SK-N-SH treated with all-trans-retinoic acid at 6 μM for 48 hours (cell line): ENCODE results near the gene SHC1.
A peak's percentile ranks its signal among the peaks of the same experiment; 100 is the strongest.

Source experiments
- ATAC-seq: fragments of 200-7000 bp; cut with Tn5 transposase; 3 replicates; pipeline ENCODE4 v1.9.1; 2020; ENCODE audit warnings: mild to moderate bottlenecking, moderate library complexity
- ARNTL ChIP-seq: fragments of 450-650 bp; formaldehyde crosslinking; IDR thresholded peaks from 2 replicates; pipeline ENCODE4 v1.5.0; 2020; ENCODE audit warnings: low read depth, mild to moderate bottlenecking, moderate library complexity, borderline replicate concordance
- BACH2 ChIP-seq: fragments of 250-450 bp; sonication (Bioruptor Pico); IDR thresholded peaks from 2 replicates; pipeline ENCODE4 v1.9.0; 2021; ENCODE audit warnings: mild to moderate bottlenecking, borderline replicate concordance
- CSDC2 ChIP-seq: fragments of 250-450 bp; sonication (Bioruptor Pico); IDR thresholded peaks from 2 replicates; pipeline ENCODE4 v1.5.0; 2020; ENCODE audit warnings: mild to moderate bottlenecking, moderate library complexity
- ESRRG ChIP-seq: fragments of 250-450 bp; sonication (Bioruptor Pico); IDR thresholded peaks from 2 replicates; pipeline ENCODE4 v1.6.1; 2021; ENCODE audit warnings: mild to moderate bottlenecking
- GLIS3 ChIP-seq: fragments of 250-450 bp; sonication (Bioruptor Pico); IDR thresholded peaks from 2 replicates; pipeline ENCODE4 v1.5.0; 2020; ENCODE audit warnings: mild to moderate bottlenecking, moderate library complexity
- ISL1 ChIP-seq: fragments of 250-450 bp; sonication (Bioruptor Pico); IDR thresholded peaks from 2 replicates; pipeline ENCODE4 v2.1.2; 2022; ENCODE audit warnings: mild to moderate bottlenecking, moderate library complexity
- OSR1 ChIP-seq: fragments of 250-450 bp; sonication (Bioruptor Pico); IDR thresholded peaks from 2 replicates; pipeline ENCODE4 v1.8.0; 2022; ENCODE audit warnings: moderate library complexity, mild to moderate bottlenecking, inconsistent platforms
- PPARA ChIP-seq: fragments of 250-450 bp; sonication (Bioruptor Pico); IDR thresholded peaks from 2 replicates; pipeline ENCODE4 v1.5.0; 2020; ENCODE audit warnings: mild to moderate bottlenecking, borderline replicate concordance
- RARB ChIP-seq: fragments of 250-450 bp; sonication (Bioruptor Pico); IDR thresholded peaks from 2 replicates; pipeline ENCODE4 v1.8.0; 2021; ENCODE audit warnings: mild to moderate bottlenecking, moderate library complexity
- SNAI2 ChIP-seq: fragments of 250-450 bp; sonication (Bioruptor Pico); IDR thresholded peaks from 2 replicates; pipeline ENCODE4 v1.5.0; 2020; ENCODE audit warnings: mild to moderate bottlenecking, moderate library complexity
- TCF4 ChIP-seq: fragments of 250-450 bp; sonication (Bioruptor Pico); IDR thresholded peaks from 2 replicates; pipeline ENCODE4 v1.8.0; 2021; ENCODE audit warnings: mild to moderate bottlenecking, moderate library complexity, borderline replicate concordance
- TOX ChIP-seq: fragments of 250-450 bp; sonication (Bioruptor Pico); IDR thresholded peaks from 2 replicates; pipeline ENCODE4 v1.8.0; 2021; ENCODE audit warnings: mild to moderate bottlenecking, moderate library complexity, borderline replicate concordance
- ZC3H10 ChIP-seq: fragments of 250-450 bp; sonication (Bioruptor Pico); IDR thresholded peaks from 2 replicates; pipeline ENCODE4 v1.5.1; 2021; ENCODE audit warnings: mild to moderate bottlenecking, moderate library complexity
- ZFP30 ChIP-seq: fragments of 450-650 bp; formaldehyde crosslinking; IDR thresholded peaks from 2 replicates; pipeline ENCODE4 v1.5.0; 2022; ENCODE audit warnings: mild to moderate bottlenecking, moderate library complexity
- ZNF565 ChIP-seq: fragments of 450-650 bp; formaldehyde crosslinking; conservative IDR thresholded peaks from 2 replicates; pipeline ENCODE4 v1.5.0; 2020; ENCODE audit warnings: low read depth, mild to moderate bottlenecking, moderate library complexity
- ZNF70 ChIP-seq: fragments of 450-650 bp; formaldehyde crosslinking; IDR thresholded peaks from 2 replicates; pipeline ENCODE4 v1.5.0; 2020; ENCODE audit warnings: mild to moderate bottlenecking, moderate library complexity
- ZNF8 ChIP-seq: fragments of 450-650 bp; formaldehyde crosslinking; IDR thresholded peaks from 2 replicates; pipeline ENCODE4 v1.5.0; 2020; ENCODE audit warnings: mild to moderate bottlenecking, moderate library complexity
- TF ChIP-seq, protein P1 (sequence below): fragments of 250-450 bp; sonication (Bioruptor Pico); IDR thresholded peaks from 2 replicates; pipeline ENCODE4 v1.5.1; 2020; ENCODE audit warnings: low read depth, mild to moderate bottlenecking, moderate library complexity
- TF ChIP-seq, protein P2 (sequence below): fragments of 250-450 bp; sonication (Bioruptor Pico); IDR thresholded peaks from 2 replicates; pipeline ENCODE4 v1.8.0; 2020; ENCODE audit warnings: mild to moderate bottlenecking, moderate library complexity, borderline replicate concordance
- TF ChIP-seq, protein P3 (sequence below): fragments of 250-450 bp; sonication (Bioruptor Pico); IDR thresholded peaks from 2 replicates; pipeline ENCODE4 v1.5.1; 2021; ENCODE audit warnings: mild to moderate bottlenecking, moderate library complexity

Gene SHC1

DNA sequence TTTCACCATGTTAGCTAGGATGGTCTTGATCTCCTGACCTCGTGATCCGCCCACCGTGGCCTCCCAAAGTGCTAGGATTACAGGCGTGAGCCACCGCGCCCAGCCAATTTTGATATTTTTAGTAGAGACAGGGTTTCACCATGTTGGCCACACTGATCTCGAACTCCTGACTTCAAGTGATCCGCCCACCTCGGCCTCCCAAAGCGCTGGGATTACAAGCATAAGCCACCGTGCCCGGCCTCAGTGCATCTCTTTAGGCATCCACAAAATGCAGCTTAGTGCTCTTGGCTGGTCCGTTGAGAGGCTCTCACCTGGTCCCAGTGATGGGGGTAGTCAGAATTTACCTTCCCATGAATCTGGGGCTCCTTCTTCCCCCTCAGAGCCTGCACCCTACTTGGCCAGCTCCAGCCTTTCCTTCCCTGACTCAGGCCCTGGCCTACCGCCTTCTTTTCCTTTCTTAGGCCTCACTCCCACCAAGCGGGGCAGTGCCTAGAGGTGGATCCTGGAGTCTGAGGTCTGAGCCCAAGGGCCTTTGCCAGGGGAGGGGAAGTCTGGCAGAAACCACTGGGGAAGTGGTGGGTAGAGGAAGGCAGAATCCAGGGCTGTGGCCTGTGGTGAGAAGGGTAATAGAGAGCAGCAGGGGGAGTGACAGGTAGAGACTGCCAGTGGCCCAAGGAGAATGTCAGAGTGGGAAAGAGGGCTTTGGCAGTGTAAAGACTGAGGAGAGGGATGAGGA is 26.6 kb upstream of the SHC1 start:
- TF ChIP-seq ZFP30 (CRISPR knock-in tag) (no peak), ZNF70 (no peak), ZNF565 (CRISPR knock-in tag) (no peak), ARNTL (CRISPR knock-in tag) (no peak), BACH2 (CRISPR knock-in tag) (no peak), OSR1 (CRISPR knock-in tag) (no peak), GLIS3 (CRISPR knock-in tag) (no peak), ISL1 (no peak), RARB (no peak), ESRRG (CRISPR knock-in tag) (no peak), CSDC2 (CRISPR knock-in tag) (no peak), PPARA (no peak), ZC3H10 (CRISPR knock-in tag) (no peak), TCF4 (no peak)
- TF ChIP-seq, protein P1, sequence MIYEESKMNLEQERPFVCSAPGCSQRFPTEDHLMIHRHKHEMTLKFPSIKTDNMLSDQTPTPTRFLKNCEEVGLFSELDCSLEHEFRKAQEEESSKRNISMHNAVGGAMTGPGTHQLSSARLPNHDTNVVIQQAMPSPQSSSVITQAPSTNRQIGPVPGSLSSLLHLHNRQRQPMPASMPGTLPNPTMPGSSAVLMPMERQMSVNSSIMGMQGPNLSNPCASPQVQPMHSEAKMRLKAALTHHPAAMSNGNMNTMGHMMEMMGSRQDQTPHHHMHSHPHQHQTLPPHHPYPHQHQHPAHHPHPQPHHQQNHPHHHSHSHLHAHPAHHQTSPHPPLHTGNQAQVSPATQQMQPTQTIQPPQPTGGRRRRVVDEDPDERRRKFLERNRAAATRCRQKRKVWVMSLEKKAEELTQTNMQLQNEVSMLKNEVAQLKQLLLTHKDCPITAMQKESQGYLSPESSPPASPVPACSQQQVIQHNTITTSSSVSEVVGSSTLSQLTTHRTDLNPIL (CRISPR knock-in tag) = no peak
- TF ChIP-seq, protein P2, sequence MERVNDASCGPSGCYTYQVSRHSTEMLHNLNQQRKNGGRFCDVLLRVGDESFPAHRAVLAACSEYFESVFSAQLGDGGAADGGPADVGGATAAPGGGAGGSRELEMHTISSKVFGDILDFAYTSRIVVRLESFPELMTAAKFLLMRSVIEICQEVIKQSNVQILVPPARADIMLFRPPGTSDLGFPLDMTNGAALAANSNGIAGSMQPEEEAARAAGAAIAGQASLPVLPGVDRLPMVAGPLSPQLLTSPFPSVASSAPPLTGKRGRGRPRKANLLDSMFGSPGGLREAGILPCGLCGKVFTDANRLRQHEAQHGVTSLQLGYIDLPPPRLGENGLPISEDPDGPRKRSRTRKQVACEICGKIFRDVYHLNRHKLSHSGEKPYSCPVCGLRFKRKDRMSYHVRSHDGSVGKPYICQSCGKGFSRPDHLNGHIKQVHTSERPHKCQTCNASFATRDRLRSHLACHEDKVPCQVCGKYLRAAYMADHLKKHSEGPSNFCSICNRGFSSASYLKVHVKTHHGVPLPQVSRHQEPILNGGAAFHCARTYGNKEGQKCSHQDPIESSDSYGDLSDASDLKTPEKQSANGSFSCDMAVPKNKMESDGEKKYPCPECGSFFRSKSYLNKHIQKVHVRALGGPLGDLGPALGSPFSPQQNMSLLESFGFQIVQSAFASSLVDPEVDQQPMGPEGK (CRISPR knock-in tag) = no peak
- TF ChIP-seq, protein P3, sequence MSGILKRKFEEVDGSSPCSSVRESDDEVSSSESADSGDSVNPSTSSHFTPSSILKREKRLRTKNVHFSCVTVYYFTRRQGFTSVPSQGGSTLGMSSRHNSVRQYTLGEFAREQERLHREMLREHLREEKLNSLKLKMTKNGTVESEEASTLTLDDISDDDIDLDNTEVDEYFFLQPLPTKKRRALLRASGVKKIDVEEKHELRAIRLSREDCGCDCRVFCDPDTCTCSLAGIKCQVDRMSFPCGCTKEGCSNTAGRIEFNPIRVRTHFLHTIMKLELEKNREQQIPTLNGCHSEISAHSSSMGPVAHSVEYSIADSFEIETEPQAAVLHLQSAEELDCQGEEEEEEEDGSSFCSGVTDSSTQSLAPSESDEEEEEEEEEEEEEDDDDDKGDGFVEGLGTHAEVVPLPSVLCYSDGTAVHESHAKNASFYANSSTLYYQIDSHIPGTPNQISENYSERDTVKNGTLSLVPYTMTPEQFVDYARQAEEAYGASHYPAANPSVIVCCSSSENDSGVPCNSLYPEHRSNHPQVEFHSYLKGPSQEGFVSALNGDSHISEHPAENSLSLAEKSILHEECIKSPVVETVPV = no peak
- ATAC-seq = no peak

DNA sequence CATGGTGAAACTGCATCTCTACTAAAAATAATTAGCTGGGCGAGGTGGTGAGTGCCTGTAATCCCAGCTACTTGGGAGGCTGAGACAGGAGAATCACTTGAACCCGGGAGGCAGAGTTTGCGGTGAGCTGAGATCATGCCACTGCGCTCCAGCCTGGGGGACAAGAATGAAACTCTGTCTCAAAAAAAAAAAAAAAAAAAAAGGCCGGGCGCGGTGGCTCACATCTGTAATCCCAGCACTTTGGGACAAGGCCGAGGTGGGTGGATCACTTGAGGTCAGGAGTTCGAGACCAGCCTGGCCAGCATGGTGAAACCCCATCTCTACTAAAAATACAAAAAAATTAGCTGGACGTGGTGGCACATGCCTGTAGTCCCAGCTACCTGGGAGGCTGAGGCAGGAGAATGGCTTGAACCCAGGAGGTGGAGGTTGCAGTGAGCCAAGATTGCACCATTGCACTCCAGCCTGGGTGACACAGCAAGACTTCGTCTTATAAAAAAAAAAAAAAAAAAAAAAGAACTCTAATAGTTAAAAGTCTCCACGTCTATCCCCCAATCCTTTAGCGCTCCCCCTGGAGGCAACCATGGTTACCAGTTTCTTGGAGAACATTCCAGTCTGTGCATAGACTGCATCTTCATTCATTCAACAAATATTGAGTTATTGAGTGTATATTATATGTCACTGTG is 24.9 kb upstream of the SHC1 start:
- ATAC-seq = peak; percentile 40
- TF ChIP-seq TOX (CRISPR knock-in tag) = peak; percentile 5; the same call in 1 of the 2 replicates

DNA sequence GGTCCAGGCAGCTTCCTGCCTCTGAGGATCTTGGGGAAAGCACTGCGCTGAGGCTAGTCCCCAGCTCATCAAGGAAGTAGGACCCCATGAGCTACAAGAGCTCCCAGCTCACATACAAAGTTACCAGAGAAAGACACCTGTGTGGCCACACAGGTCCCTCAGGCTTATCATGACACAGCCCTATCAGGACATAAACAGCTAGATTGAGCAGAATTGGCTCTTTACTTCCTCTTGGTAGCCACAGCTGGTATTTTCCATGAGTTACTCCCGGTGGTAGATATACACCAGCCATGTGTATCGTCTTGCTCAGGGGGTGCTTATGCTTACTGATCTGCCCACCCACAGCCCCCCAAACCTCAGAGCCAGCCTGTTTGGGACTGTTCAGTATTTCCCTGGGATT is 24.0 kb upstream of the SHC1 start:
- no peak for ATAC-seq
- TF ChIP-seq ZC3H10 (CRISPR knock-in tag) = no peak
- no peak for TF ChIP-seq ZNF8
- TF ChIP-seq PPARA = no peak
- no peak for TF ChIP-seq ARNTL (CRISPR knock-in tag)

DNA sequence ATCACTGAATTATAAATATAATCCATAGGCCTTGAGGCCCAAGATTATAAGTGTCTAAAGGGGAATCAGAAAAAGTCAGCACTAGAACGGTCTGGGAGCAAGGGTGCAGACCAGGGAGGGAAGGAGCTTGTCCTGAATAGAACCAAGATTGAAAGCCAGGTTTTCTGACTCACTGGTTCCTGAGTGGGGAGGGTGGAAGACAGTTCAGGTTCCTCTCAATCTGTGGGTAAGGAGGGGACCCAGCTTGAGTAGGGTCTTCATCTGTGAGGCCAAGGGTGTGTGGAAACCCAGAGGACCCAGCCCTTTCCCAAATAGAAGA is 23.7 kb upstream of the SHC1 start:
- no peak for ATAC-seq
- TF ChIP-seq ZC3H10 (CRISPR knock-in tag) = no peak
- TF ChIP-seq RARB = no peak
- TF ChIP-seq CSDC2 (CRISPR knock-in tag) = no peak
- no peak for TF ChIP-seq ZNF8
- TF ChIP-seq BACH2 (CRISPR knock-in tag) = no peak
- no peak for TF ChIP-seq SNAI2 (CRISPR knock-in tag)

DNA sequence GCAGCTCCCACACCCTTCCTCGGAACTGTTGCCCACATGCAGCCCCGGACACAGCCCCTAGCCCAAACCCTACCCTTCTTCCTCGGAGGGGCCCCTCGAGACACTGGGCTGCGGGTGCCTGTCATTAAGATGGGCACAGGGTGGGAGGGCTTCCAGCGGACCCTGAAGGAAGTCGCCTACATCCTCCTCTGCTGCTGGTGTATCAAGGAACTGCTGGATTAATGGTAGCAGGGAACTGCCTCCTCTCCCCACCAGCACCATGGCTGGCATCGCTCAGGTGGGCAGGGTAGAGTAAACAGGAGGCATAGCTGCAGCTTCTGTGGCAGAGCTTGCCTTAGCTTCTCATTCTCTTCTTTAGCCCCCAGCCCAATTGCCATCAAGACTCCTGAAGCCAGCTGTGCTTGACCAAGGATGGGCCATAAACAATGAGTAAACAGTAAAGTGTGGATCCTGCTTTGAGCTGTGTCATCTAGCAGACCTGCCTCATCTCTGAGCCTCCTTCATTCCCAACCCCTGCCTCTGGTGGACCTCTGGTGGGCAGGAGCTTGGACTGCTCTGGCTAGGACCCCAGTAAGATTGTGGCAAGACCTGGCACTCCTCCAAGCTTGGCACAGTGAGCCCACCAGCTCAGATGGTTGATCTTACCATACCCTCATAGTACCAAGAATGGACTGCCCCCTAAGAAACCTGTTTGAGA is 23.2 kb upstream of the SHC1 start, which contains the start of gene LENEP:
TSS of gene LENEP (plus strand) at position 15 of the 697 bp plus-strand sequence. CDS start at position 37, 22 bp downstream.
- no peak for TF ChIP-seq ZNF565 (CRISPR knock-in tag)
- TF ChIP-seq BACH2 (CRISPR knock-in tag) = no peak
- no peak for TF ChIP-seq OSR1 (CRISPR knock-in tag)
- no peak for TF ChIP-seq PPARA
- TF ChIP-seq ISL1 = no peak
- TF ChIP-seq ZFP30 (CRISPR knock-in tag) = no peak
- no peak; the same call in 1 of the 3 replicates for ATAC-seq
